Activated naive CD4-positive, alpha-beta T cell treated with anti-CD3 and anti-CD28 coated beads for 36 hours (primary cell): ENCODE results near the gene GRIK5. TPM values are rescaled to one million over a fixed set of nuclear protein-coding genes. Genes with fewer than 3 reads are reported as not detected.
"Not testable (repeated sequence)": the region's sequence is repeated elsewhere in the genome, so short reads cannot be mapped to it uniquely, and the experiment has no call there.

Experiments used
- CTCF ChIA-PET: fragments of 350-600 bp; sonication (Branson Sonifier 250); formaldehyde crosslinking; loops from one replicate; lab custom pipeline; 2021; ENCODE audit warnings: antibody characterized with exemption; lab: Charles Lee
- DNase-seq: peaks from one replicate; pipeline ENCODE4 v3.0.0-alpha.2; 2020
- H3K27ac Mint-ChIP-seq: one replicate; pipeline ENCODE4 v1.8.0; 2021; ENCODE audit warnings: mild to moderate bottlenecking, mixed read lengths
- H3K27me3 Mint-ChIP-seq: one replicate; pipeline ENCODE4 v1.8.0; 2021; ENCODE audit warnings: low read depth, mixed read lengths
- H3K36me3 Mint-ChIP-seq: one replicate; pipeline ENCODE4 v1.8.0; 2021; ENCODE audit warnings: low read depth, mixed read lengths
- H3K4me1 Mint-ChIP-seq: one replicate; pipeline ENCODE4 v1.8.0; 2021; ENCODE audit warnings: low read depth, mixed read lengths
- H3K4me3 Mint-ChIP-seq: one replicate; pipeline ENCODE4 v1.8.0; 2021; ENCODE audit warnings: mild to moderate bottlenecking, moderate library complexity, mixed read lengths
- H3K9me3 Mint-ChIP-seq: one replicate; pipeline ENCODE4 v1.8.0; 2021; ENCODE audit warnings: mixed read lengths
- intact Hi-C: fragments of 100-400 bp; cut with micrococcal nuclease; formaldehyde crosslinking; loops from one replicate; pipeline ENCODE4 v1.15.1; 2023
- total RNA-seq, 2 experiments: library from RNA; stranded (reverse); gene quantifications; one replicate each; pipeline ENCODE4 v1.2.3, GENCODE V29; 2021

GRIK5 gene
- total RNA-seq, 2 experiments from 2014 or later, result 1.9 to 2.2 TPM

GRCh38 chr19:42034640-42035391 lies 35.2 kb downstream of the GRIK5 start:
- H3K9me3 Mint-ChIP-seq, H3K27me3 Mint-ChIP-seq, H3K36me3 Mint-ChIP-seq, H3K27ac Mint-ChIP-seq, H3K4me1 Mint-ChIP-seq, H3K4me3 Mint-ChIP-seq: not testable (repeated sequence)
- DNase-seq, result peak; percentile 77
- CTCF ChIA-PET, result interaction anchor here (0.6 to 1.9 kb wide), 18 partner anchors 9 to 1758 kb away, joined by 3 to 14 read pairs (median 3); no protein-coding TSS in a partner anchor
- intact Hi-C loops, result loop anchor here (1.0 to 5.0 kb wide), 2 partner anchors 38 to 76 kb away; partner anchors contain the start of gene RABAC1

- CTCF ChIA-PET, result interaction anchor here (0.6 to 1.7 kb wide), 4 partner anchors 19 to 1400 kb away, joined by 3 to 4 read pairs (median 4); no protein-coding TSS in a partner anchor
- intact Hi-C loops, result loop anchor here (5.0 kb wide), 1 partner anchor 36 kb away; no protein-coding TSS in a partner anchor
- no peaks in the 10 kb centered on the region for H3K4me1 Mint-ChIP-seq
- no peak overlapping the region for H3K4me3 Mint-ChIP-seq
- no peak overlapping the region for H3K27ac Mint-ChIP-seq
- no peaks in the 10 kb centered on the region for H3K36me3 Mint-ChIP-seq
- H3K27me3 Mint-ChIP-seq, result no peaks in the 10 kb centered on the region
- DNase-seq, result no peak
- H3K9me3 Mint-ChIP-seq, result no peaks in the 10 kb centered on the region
These were observed 36.6 kb downstream of the GRIK5 start for GRCh38 chr19:42033413-42033812.

- no peak overlapping the region for H3K27ac Mint-ChIP-seq
- CTCF ChIA-PET, result interaction anchor here (0.6 kb wide), 1 partner anchor 279 kb away, joined by 3 read pairs; no protein-coding TSS in a partner anchor
These were observed 37.6 kb downstream of the GRIK5 start for GRCh38 chr19:42032431-42032830.

GRCh38 chr19:42030645-42031440 lies 39.2 kb downstream of the GRIK5 start:
- no peaks in the 10 kb centered on the region for H3K36me3 Mint-ChIP-seq
- DNase-seq, result no peak
- CTCF ChIA-PET, result interaction anchor here (1.1 kb wide), 1 partner anchor 154 kb away, joined by 3 read pairs; no protein-coding TSS in a partner anchor
- H3K27me3 Mint-ChIP-seq, result no peaks in the 10 kb centered on the region
- no peak overlapping the region for H3K27ac Mint-ChIP-seq
- no peaks in the 10 kb centered on the region for H3K9me3 Mint-ChIP-seq
- no peaks in the 10 kb centered on the region for H3K4me1 Mint-ChIP-seq
- intact Hi-C loops, result loop anchor here (5.0 kb wide), 1 partner anchor 34 kb away; no protein-coding TSS in a partner anchor
- H3K4me3 Mint-ChIP-seq, result no peak overlapping the region

More at GRCh38 chr19:42032431-42032830, 37.6 kb downstream of the GRIK5 start:
- Mint-ChIP-seq H3K4me3 (no peak overlapping the region), H3K4me1 (no peaks in the 10 kb centered on the region), H3K9me3 (no peaks in the 10 kb centered on the region), H3K27me3 (no peaks in the 10 kb centered on the region), H3K36me3 (no peaks in the 10 kb centered on the region)
- intact Hi-C loops, result loop anchor here (5.0 kb wide), 1 partner anchor 35 kb away; no protein-coding TSS in a partner anchor
- DNase-seq, result no peak

GRCh38 chr19:42028304-42029216 lies 41.4 kb downstream of the GRIK5 start:
- CTCF ChIA-PET, result interaction anchor here (0.6 to 2.7 kb wide), 15 partner anchors 9 to 387 kb away, joined by 3 to 9 read pairs (median 4); no protein-coding TSS in a partner anchor
- no peaks in the 10 kb centered on the region for H3K27me3 Mint-ChIP-seq
- no peaks in the 10 kb centered on the region for H3K4me1 Mint-ChIP-seq
- H3K36me3 Mint-ChIP-seq, result no peaks in the 10 kb centered on the region
- no peak overlapping the region for H3K27ac Mint-ChIP-seq
- no peaks in the 10 kb centered on the region for H3K9me3 Mint-ChIP-seq
- DNase-seq, result peak; percentile 49
- intact Hi-C loops, result no loop called here
- H3K4me3 Mint-ChIP-seq, result no peak overlapping the region

GRCh38 chr19:42024622-42025111 lies 45.3 kb downstream of the GRIK5 start:
- Mint-ChIP-seq H3K9me3 (no peaks in the 10 kb centered on the region), H3K4me1 (no peaks in the 10 kb centered on the region), H3K27me3 (no peaks in the 10 kb centered on the region), H3K27ac (no peak overlapping the region), H3K36me3 (no peaks in the 10 kb centered on the region), H3K4me3 (no peak overlapping the region)
- CTCF ChIA-PET, result interaction anchor here (1.2 kb wide), 1 partner anchor 10 kb away, joined by 3 read pairs; no protein-coding TSS in a partner anchor
- intact Hi-C loops, result no loop called here
- no peak for DNase-seq

GRCh38 chr19:42023943-42024260 lies 46.1 kb downstream of the GRIK5 start:
- Mint-ChIP-seq H3K27ac (no peak overlapping the region), H3K4me3 (no peak overlapping the region), H3K36me3 (no peaks in the 10 kb centered on the region), H3K9me3 (no peaks in the 10 kb centered on the region), H3K4me1 (no peaks in the 10 kb centered on the region), H3K27me3 (no peaks in the 10 kb centered on the region)
- CTCF ChIA-PET, result interaction anchor here (1.2 kb wide), 1 partner anchor 11 kb away, joined by 3 read pairs; no protein-coding TSS in a partner anchor
- intact Hi-C loops, result no loop called here
- DNase-seq, result no peak

- no peaks in the 10 kb centered on the region for H3K27me3 Mint-ChIP-seq
- DNase-seq, result peak; percentile 19
- intact Hi-C loops, result no loop called here
- H3K36me3 Mint-ChIP-seq, result no peaks in the 10 kb centered on the region
- no peak overlapping the region for H3K4me3 Mint-ChIP-seq
- H3K4me1 Mint-ChIP-seq, result no peaks in the 10 kb centered on the region
- CTCF ChIA-PET, result interaction anchor here (1.2 kb wide), 1 partner anchor 12 kb away, joined by 3 read pairs; no protein-coding TSS in a partner anchor
- no peaks in the 10 kb centered on the region for H3K9me3 Mint-ChIP-seq
- no peak overlapping the region for H3K27ac Mint-ChIP-seq
These were observed 46.7 kb downstream of the GRIK5 start for GRCh38 chr19:42023121-42023942.

- H3K4me3 Mint-ChIP-seq, result no peak overlapping the region
- intact Hi-C loops, result no loop called here
- no peak for DNase-seq
- H3K27me3 Mint-ChIP-seq, result no peaks in the 10 kb centered on the region
- H3K36me3 Mint-ChIP-seq, result no peaks in the 10 kb centered on the region
- CTCF ChIA-PET, result no interaction called here
- H3K4me1 Mint-ChIP-seq, result no peaks in the 10 kb centered on the region
- no peaks in the 10 kb centered on the region for H3K9me3 Mint-ChIP-seq
- no peak overlapping the region for H3K27ac Mint-ChIP-seq
These were observed 47.4 kb downstream of the GRIK5 start for GRCh38 chr19:42022616-42023015.

- intact Hi-C loops, result no loop called here
- no peak for DNase-seq
- H3K4me1 Mint-ChIP-seq, result no peaks in the 10 kb centered on the region
- H3K4me3 Mint-ChIP-seq, result no peak overlapping the region
- H3K27ac Mint-ChIP-seq, result no peak overlapping the region
- H3K27me3 Mint-ChIP-seq, result no peaks in the 10 kb centered on the region
- H3K9me3 Mint-ChIP-seq, result no peaks in the 10 kb centered on the region
- CTCF ChIA-PET, result interaction anchor here (0.5 kb wide), 1 partner anchor 546 kb away, joined by 6 read pairs; no protein-coding TSS in a partner anchor
- H3K36me3 Mint-ChIP-seq, result no peaks in the 10 kb centered on the region
These were observed 48.8 kb downstream of the GRIK5 start for GRCh38 chr19:42021185-42021584.
